ENCODE measurements around the gene SLC22A23.

The SLC22A23 gene

GRCh38 chr6:3297909-3298308 is 158.9 kb downstream of the SLC22A23 start:
- Histone ChIP-seq H3K9me3 (replicated peaks; ENCODE audit: insufficient read depth, low read length) (no peaks in the 10 kb centered on the region), H3K4me2 (ENCODE audit: low read depth, low read length) (no peak overlapping the region), H3F3A (ENCODE audit: insufficient read depth, low read length) (no peaks in the 10 kb centered on the region), H3K4me1 (ENCODE audit: low read length) (no peaks in the 10 kb centered on the region), H3K9ac (ENCODE audit: low read length) (no peak overlapping the region), H3K27ac (ENCODE audit: low read length) (no peak overlapping the region), H3K27me3 (replicated peaks; ENCODE audit: insufficient read depth, low read length) (no peaks in the 10 kb centered on the region), H2AFZ (ENCODE audit: low read length) (no peak overlapping the region), H4K20me1 (ENCODE audit: insufficient read depth, low read length) (no peaks in the 10 kb centered on the region), H3K36me3 (replicated peaks; ENCODE audit: insufficient read depth, low read length) (no peaks in the 10 kb centered on the region), H3K79me2 (ENCODE audit: low read length) (no peaks in the 10 kb centered on the region), H3K9me2 (replicated peaks; ENCODE audit: insufficient read depth, low read length) (no peaks in the 10 kb centered on the region), H3K4me3 (ENCODE audit: low read length) (no peak overlapping the region)
- TF ChIP-seq CTCF (IDR thresholded peaks at IDR 0.05; ENCODE audit: low read length), result no peak
- no peak for TF ChIP-seq EZH2 (optimal IDR thresholded peaks at IDR 0.05; ENCODE audit: low read depth, low read length)
- no peak for TF ChIP-seq EZH2phosphoT487 (IDR thresholded peaks at IDR 0.05; ENCODE audit: low read length)
- no peak for DNase-seq

- TF ChIP-seq EZH2phosphoT487 (IDR thresholded peaks at IDR 0.05; ENCODE audit: low read length), result no peak
- TF ChIP-seq EZH2 (optimal IDR thresholded peaks at IDR 0.05; ENCODE audit: low read depth, low read length), result no peak
- TF ChIP-seq CTCF (IDR thresholded peaks at IDR 0.05; ENCODE audit: low read length), result no peak
- Histone ChIP-seq H3K9me2 (replicated peaks; ENCODE audit: insufficient read depth, low read length) (no peaks in the 10 kb centered on the region), H3K27ac (ENCODE audit: low read length) (no peak overlapping the region), H2AFZ (ENCODE audit: low read length) (no peak overlapping the region), H3K4me1 (ENCODE audit: low read length) (no peaks in the 10 kb centered on the region), H3K9me3 (replicated peaks; ENCODE audit: insufficient read depth, low read length) (no peaks in the 10 kb centered on the region), H3K27me3 (replicated peaks; ENCODE audit: insufficient read depth, low read length) (no peaks in the 10 kb centered on the region), H3K4me2 (ENCODE audit: low read depth, low read length) (no peak overlapping the region), H3K9ac (ENCODE audit: low read length) (no peak overlapping the region), H3K79me2 (ENCODE audit: low read length) (no peaks in the 10 kb centered on the region), H3F3A (ENCODE audit: insufficient read depth, low read length) (no peaks in the 10 kb centered on the region), H3K36me3 (replicated peaks; ENCODE audit: insufficient read depth, low read length) (no peaks in the 10 kb centered on the region), H4K20me1 (ENCODE audit: insufficient read depth, low read length) (no peaks in the 10 kb centered on the region), H3K4me3 (ENCODE audit: low read length) (no peak overlapping the region)
- DNase-seq, result no peak
These were observed 159.8 kb downstream of the SLC22A23 start for GRCh38 chr6:3297006-3297405.

- Histone ChIP-seq H3K9ac (ENCODE audit: low read length) (no peak overlapping the region), H4K20me1 (ENCODE audit: insufficient read depth, low read length) (no peaks in the 10 kb centered on the region), H3K4me1 (ENCODE audit: low read length) (no peaks in the 10 kb centered on the region), H3K4me3 (ENCODE audit: low read length) (no peak overlapping the region), H3K9me2 (replicated peaks; ENCODE audit: insufficient read depth, low read length) (no peaks in the 10 kb centered on the region), H3K9me3 (replicated peaks; ENCODE audit: insufficient read depth, low read length) (no peaks in the 10 kb centered on the region), H3K27ac (ENCODE audit: low read length) (no peak overlapping the region), H3F3A (ENCODE audit: insufficient read depth, low read length) (no peaks in the 10 kb centered on the region), H3K4me2 (ENCODE audit: low read depth, low read length) (no peak overlapping the region), H2AFZ (ENCODE audit: low read length) (no peak overlapping the region), H3K79me2 (ENCODE audit: low read length) (no peaks in the 10 kb centered on the region), H3K36me3 (replicated peaks; ENCODE audit: insufficient read depth, low read length) (no peaks in the 10 kb centered on the region), H3K27me3 (replicated peaks; ENCODE audit: insufficient read depth, low read length) (no peaks in the 10 kb centered on the region)
- no peak for DNase-seq
- TF ChIP-seq CTCF (IDR thresholded peaks at IDR 0.05; ENCODE audit: low read length), result no peak
- no peak for TF ChIP-seq EZH2phosphoT487 (IDR thresholded peaks at IDR 0.05; ENCODE audit: low read length)
- TF ChIP-seq EZH2 (optimal IDR thresholded peaks at IDR 0.05; ENCODE audit: low read depth, low read length), result no peak
These were observed 160.3 kb downstream of the SLC22A23 start for GRCh38 chr6:3296537-3296936.

All from MM.1S (cell line).